Colon (tissue), 2 donors: ENCODE data around the gene NFATC3.

Experiments used
- FAIRE-seq: peaks from 2 replicates; lab custom pipeline; 2012; peaks lifted over from hg19 to GRCh38; lab: Jason Lieb, UNC
- donor health status: control.
- donor health status: control.

NFATC3 gene

GRCh38 chr16:68073902-68074760 lies 11.0 kb upstream of the NFATC3 start:
- no peak for FAIRE-seq

DNA sequence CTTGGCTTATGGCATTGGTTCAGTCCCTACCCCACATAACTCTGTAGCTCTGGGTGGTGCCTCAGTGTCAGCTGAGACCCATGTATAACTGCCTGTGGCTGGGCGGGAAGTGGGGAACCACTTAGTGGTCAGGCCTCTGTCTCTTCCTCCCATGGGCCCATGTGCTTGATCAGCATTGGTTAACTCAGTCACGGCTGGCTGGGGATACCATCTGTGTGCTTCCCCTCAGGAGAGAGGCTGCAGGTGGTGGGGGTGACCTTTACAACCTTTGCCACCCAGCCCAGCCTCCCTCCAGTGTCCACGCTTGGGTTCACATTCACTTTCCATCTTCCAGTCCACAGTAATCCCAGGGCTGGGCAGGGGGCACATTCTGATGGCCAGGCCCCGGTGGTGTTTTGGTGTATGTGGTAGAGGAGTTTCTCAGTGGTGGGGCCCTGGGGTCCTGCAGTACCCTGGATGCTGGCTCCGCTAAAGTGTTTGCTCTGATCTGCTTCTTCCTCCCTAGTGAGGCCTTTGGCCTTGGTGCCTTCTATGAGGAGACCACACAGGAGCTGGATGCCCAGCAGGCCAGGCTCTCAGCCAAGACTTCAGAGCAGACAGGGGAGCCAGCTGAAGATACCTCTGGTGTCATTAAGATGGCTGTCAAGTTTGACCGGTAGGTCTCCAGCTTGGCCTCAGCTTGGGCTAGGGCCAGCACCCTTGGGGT lies 10.2 kb upstream of the NFATC3 start:
- FAIRE-seq: no peak

GRCh38 chr16:68075980-68076379 lies 9.2 kb upstream of the NFATC3 start:
- FAIRE-seq: no peak

DNA sequence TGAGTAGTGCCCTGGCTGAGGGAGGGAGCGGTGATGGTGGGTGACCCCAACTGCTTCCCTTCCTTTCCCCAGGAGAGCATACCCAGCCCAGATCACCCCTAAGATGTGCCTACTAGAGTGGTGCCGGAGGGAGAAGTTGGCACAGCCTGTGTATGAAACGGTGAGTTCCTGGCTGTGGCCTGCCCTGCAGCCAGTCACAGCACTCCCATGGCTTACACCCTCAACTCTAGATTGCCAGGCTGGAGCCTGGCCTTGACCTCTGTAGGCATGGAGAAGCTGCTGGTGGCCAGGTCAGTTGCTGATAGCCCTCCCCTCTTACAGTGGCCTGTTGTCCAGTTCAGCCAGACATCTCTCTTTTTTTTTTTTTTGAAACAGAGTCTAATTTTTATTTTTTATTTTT lies 8.6 kb upstream of the NFATC3 start:
- FAIRE-seq: no peak

- FAIRE-seq: no peak
These were observed 7.1 kb upstream of the NFATC3 start for GRCh38 chr16:68077866-68078700.

DNA sequence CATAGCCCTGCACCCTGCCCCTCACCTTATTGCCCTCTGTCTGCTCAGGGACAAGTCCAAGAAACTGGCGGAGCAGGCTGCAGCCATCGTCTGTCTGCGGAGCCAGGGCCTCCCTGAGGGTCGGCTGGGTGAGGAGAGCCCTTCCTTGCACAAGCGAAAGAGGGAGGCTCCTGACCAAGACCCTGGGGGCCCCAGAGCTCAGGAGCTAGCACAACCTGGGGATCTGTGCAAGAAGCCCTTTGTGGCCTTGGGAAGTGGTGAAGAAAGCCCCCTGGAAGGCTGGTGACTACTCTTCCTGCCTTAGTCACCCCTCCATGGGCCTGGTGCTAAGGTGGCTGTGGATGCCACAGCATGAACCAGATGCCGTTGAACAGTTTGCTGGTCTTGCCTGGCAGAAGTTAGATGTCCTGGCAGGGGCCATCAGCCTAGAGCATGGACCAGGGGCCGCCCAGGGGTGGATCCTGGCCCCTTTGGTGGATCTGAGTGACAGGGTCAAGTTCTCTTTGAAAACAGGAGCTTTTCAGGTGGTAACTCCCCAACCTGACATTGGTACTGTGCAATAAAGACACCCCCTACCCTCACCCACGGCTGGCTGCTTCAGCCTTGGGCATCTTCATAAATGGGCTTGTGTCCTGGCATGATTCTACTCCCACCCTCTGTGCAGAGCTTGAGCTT lies 6.3 kb upstream of the NFATC3 start:
- no peak for FAIRE-seq

DNA sequence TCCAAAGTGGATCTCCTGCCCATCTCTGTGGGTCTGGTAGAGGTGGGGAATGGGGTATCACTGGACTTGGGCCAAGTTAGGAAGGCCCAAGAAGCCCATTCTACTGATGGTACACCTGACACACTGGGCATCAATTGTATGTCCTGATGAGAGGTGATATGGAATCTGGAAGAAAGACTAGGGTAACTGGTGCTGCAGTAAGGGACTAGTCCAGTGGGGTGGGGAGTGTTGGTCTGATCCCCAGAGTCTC lies 5.9 kb upstream of the NFATC3 start:
- FAIRE-seq: no peak

- FAIRE-seq: no peak
These were observed 5.4 kb upstream of the NFATC3 start for GRCh38 chr16:68079626-68080344.

GRCh38 chr16:68081861-68082628 lies 3.1 kb upstream of the NFATC3 start:
- no peak for FAIRE-seq

- no peak for FAIRE-seq
These were observed 2.4 kb upstream of the NFATC3 start for GRCh38 chr16:68082629-68083238.

GRCh38 chr16:68083239-68083781 lies 1.9 kb upstream of the NFATC3 start:
- FAIRE-seq: no peak

- no peak for FAIRE-seq
These were observed 1.2 kb upstream of the NFATC3 start for GRCh38 chr16:68083861-68084503.

GRCh38 chr16:68084504-68085258 lies 489 bp upstream of the NFATC3 start:
- FAIRE-seq: no peak

DNA sequence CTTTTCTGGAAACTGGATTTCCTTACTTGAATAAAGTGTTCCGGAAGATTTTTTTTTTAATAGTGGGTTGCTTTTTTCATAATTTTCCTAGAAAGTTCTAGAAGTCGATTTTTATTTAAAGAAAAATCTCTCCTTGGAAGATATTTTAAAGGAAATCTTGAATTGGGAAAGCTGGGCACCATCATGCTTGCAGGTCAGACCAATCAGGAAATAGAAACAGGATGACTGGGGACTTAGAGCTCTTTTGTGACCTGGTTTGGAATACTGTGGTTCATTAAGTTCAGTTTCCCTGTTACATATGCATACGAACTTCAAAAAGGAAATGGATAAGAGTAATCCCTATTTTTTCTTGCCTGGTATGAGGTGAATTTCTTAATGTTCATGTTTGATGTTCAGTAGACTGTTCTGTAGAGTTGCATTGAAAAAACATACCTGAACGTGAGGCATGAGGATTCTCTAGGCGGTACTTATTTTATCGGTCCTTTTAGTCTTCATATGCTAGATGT lies 1.2 kb downstream of the NFATC3 start:
- FAIRE-seq: no peak

DNA sequence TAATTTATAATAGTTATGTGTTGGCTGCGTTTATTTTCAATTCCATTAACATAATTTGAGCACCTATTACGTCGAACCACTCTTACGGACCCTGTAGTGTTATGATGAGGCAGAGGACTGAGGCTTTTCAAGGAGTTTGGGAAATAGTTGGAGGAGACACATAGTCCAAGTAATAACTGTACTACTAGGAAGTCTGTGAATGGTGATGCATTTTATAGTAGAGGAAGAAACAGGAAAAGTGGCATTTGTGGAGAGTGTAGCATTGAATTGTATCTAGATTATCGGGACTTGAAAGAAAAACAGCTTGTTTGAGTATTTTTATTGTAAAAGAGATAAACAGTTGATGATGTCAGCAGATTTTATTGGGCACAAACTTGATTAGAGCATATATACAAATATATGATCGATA lies 1.7 kb downstream of the NFATC3 start:
- no peak for FAIRE-seq

GRCh38 chr16:68087688-68088087 lies 2.5 kb downstream of the NFATC3 start:
- no peak for FAIRE-seq

DNA sequence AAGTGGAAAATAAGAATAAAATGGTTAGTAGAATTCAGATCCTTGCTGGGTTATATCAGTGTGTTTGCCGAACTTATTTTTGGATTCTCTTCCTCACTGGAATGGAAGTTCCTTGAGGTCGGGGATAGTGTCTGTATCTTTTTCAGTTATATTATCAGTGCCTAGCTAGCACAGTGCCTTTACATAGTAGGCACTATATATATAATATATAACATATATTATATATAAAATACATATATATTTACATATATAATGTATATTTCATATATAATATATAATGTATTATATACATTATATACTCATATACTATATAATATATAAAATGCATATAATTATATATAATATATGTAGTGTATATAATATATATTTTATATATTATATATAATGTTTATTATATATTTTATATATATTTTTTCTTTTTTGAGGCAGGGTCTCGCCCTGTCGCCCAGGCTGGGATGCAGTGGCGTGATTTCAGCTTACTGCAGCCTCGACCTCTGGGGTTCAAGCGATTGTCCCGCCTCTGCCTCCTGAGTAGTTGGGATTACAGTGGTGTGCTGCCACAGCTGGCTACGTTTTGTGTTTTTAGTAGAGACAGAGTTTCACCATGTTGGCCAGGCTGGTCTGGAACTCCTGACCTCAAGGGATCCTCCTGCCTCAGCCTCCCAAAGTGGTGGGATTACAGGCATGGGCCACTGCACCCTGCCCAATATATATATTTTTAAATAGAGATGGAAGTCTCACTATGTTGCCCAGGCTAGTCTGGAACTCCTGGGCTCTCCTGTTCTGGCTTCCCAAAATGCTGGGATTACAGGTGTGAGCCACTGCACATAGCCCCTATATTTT lies 3.2 kb downstream of the NFATC3 start:
- FAIRE-seq: no peak

GRCh38 chr16:68089067-68089466 lies 3.9 kb downstream of the NFATC3 start:
- FAIRE-seq: no peak
